ENCODE results near the gene FADS6. TPM values are rescaled to one million over a fixed set of nuclear protein-coding genes. Genes with fewer than 3 reads are reported as not detected.

Gene FADS6
- polyA plus RNA-seq, 1 experiment: not detected

DNA sequence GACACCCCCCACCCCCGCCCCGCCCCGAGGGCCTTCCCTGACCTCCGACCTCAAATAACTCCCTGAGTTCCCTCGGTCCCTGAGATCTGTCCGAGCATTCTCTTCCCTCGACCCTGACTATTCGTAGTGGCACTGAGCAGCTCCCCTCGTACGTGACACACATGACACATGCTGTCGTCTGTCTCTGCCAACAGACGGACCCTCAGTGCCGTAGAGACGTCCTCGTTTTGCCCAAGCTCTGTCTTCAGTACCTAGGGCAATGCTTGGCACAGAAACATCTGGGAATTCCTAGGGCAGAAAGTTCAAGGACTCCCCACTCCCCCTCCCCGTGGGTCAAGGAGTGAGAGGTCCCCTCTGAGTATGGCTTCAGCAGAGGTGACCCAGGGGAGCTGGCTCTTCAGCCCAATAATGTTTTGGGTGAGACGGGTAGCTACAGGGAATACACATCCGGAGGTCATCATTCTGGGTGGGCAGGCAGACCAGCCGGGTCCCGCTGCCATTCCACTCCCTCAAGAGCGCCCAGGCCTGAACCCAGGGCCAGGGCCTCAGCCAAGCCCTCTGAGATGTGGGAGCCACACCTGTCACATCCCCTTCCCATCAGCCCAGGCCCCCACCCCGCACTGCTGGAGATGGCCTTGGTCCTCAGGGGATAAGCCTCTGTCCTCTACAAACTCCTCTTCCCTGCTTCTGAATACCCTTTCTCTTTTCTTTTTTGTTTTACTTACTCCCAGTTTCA, 671 bp upstream of the FADS6 start:
- no peak for DNase-seq (ENCODE audit: low read depth)
- CTCF ChIA-PET: no interaction called here
- Histone ChIP-seq H3K36me3 (ENCODE audit: control insufficient read depth, insufficient read depth, low read length) (no peaks in the 10 kb centered on the region), H3K4me3 (ENCODE audit: low read depth, low read length) (no peak overlapping the region), H3K27me3 (ENCODE audit: control insufficient read depth, insufficient read depth, low read length) (peaks cover 42% of the 10 kb centered on the region)
- POLR2A ChIA-PET: no interaction called here
- TF ChIP-seq, protein P1, sequence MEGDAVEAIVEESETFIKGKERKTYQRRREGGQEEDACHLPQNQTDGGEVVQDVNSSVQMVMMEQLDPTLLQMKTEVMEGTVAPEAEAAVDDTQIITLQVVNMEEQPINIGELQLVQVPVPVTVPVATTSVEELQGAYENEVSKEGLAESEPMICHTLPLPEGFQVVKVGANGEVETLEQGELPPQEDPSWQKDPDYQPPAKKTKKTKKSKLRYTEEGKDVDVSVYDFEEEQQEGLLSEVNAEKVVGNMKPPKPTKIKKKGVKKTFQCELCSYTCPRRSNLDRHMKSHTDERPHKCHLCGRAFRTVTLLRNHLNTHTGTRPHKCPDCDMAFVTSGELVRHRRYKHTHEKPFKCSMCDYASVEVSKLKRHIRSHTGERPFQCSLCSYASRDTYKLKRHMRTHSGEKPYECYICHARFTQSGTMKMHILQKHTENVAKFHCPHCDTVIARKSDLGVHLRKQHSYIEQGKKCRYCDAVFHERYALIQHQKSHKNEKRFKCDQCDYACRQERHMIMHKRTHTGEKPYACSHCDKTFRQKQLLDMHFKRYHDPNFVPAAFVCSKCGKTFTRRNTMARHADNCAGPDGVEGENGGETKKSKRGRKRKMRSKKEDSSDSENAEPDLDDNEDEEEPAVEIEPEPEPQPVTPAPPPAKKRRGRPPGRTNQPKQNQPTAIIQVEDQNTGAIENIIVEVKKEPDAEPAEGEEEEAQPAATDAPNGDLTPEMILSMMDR (IDR thresholded peaks at IDR 0.05; ENCODE audit: insufficient read depth, low read depth, low read length): no peak

DNA sequence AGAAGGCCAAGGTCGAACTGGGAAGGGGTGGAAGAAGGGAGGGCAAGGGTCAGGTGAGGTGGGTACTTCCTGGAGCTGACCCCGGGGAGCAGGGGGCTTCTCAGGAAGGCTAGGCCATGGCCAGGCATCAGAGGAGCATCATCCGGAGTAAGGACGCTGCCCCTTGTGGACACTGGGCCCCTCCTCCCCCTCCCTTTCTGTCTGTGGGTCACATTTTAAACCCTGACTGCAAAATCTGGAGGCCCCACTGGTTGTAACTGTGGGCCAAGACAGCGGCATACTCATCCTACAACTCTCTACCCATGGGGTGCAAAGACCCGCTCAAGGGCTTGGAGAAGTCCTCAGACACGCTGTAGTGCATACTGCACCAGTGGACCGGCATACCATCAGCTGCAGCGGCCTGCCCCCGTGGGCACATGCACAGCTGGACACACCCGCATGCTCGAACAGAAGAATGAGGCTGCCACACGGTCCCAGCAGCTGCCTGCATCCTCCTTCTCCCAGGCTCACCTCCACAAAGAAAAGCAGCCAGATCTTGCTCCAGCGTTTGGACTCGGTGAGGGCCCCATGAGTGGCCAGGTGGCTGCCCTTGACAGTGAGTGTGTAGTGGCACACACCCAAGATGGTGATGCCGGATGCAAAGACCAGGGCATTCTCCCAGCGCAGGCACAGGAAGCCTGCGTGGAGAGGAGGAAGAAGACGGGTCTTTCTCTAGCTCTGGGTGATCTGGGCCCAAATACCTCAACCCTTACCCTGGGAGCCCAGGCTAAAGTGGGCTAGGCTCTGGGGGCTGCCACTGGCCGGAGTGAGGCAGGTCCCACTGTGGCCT, 1.2 kb downstream of the FADS6 start:
- H3K4me3 ChIP-seq (ENCODE audit: low read depth, low read length): no peak overlapping the region
- no peak for DNase-seq (ENCODE audit: low read depth)
- CTCF ChIA-PET: interaction anchor here (0.9 to 1.5 kb wide), 2 partner anchors 12 to 14 kb away, joined by 3 to 5 read pairs; no protein-coding TSS in a partner anchor
- POLR2A ChIA-PET: no interaction called here
- H3K36me3 ChIP-seq (ENCODE audit: control insufficient read depth, insufficient read depth, low read length): no peaks in the 10 kb centered on the region
- H3K27me3 ChIP-seq (ENCODE audit: control insufficient read depth, insufficient read depth, low read length): peaks cover 43% of the 10 kb centered on the region
- TF ChIP-seq, protein P1 (IDR thresholded peaks at IDR 0.05; ENCODE audit: insufficient read depth, low read depth, low read length): no peak

DNA sequence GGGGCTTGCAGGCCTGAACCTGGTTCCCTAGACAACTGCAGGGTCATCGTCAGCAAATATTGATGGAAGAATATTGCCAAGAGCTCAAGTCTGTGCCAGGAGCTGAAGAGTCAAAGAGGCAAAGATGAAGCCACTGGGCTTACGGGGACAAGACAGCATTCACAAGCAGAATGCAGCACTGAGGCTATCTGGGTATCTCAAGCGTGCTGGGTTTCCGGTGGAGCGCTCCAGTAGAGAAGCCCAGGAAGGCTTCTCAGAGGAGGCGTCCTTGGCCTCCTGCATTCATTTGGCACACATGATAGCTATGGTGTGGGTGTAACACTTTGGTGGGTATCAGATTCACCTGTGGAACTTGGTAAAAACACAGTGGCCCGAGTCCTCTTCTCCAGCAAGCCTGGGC, 2.9 kb downstream of the FADS6 start:
- H3K27me3 ChIP-seq (ENCODE audit: control insufficient read depth, insufficient read depth, low read length): peaks cover 38% of the 10 kb centered on the region
- no peak for DNase-seq (ENCODE audit: low read depth)
- POLR2A ChIA-PET: no interaction called here
- CTCF ChIA-PET: interaction anchor here (0.7 to 1.1 kb wide), 3 partner anchors 13 to 29 kb away, joined by 3 read pairs; no protein-coding TSS in a partner anchor
- H3K4me3 ChIP-seq (ENCODE audit: low read depth, low read length): no peak overlapping the region
- TF ChIP-seq, protein P1 (IDR thresholded peaks at IDR 0.05; ENCODE audit: insufficient read depth, low read depth, low read length): no peak
- H3K36me3 ChIP-seq (ENCODE audit: control insufficient read depth, insufficient read depth, low read length): no peaks in the 10 kb centered on the region

DNA sequence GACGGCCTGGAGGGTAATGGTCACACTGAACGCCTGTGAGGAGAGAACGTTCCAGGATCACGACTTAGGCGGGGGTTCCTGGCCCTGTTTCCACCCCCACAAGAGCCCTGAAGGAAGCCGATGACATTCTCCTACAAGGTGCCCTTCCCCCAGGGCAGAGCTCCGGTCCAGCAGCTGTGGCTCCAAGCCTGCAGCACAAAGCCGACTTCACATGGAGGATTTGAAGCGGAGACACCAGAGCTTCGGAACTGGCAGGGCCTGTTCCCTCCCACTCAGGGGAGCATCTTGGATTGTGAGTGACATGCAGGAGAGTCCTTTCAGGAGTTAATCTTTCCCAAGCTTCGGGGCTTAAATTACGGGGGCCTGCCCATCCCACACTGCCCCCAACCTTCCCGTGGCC, 5.0 kb downstream of the FADS6 start:
- CTCF ChIA-PET: interaction anchor here (1.5 kb wide), 1 partner anchor 13 kb away, joined by 4 read pairs; no protein-coding TSS in a partner anchor
- Histone ChIP-seq H3K4me3 (ENCODE audit: low read depth, low read length) (no peak overlapping the region), H3K36me3 (ENCODE audit: control insufficient read depth, insufficient read depth, low read length) (no peaks in the 10 kb centered on the region), H3K27me3 (ENCODE audit: control insufficient read depth, insufficient read depth, low read length) (peaks cover 33% of the 10 kb centered on the region)
- no peak for DNase-seq (ENCODE audit: low read depth)
- POLR2A ChIA-PET: no interaction called here
- TF ChIP-seq, protein P1 (IDR thresholded peaks at IDR 0.05; ENCODE audit: insufficient read depth, low read depth, low read length): no peak

DNA sequence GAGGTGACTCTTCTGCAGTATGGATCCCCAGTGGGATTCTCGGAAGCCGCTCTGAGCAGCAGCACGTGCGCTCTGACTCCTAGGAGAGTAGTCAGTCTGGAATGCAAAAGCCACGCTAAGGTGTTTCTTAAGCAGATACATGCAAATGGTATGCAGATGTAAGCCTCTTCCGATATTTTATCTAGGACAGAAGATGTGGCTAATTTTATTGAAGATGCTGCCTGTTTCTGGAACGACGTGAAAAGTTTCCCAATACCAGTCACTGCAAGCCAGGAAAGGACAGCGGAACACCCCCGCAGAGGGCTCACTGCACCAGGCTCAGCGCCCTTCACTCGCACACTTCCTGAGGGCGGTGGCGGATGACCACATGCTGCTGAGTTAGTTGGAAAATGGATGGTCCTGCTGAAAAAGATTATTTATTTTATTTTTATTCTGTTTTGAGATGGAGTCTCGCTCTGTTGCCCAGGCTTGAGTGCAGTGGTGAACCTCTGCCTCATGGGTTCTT, 10.1 kb downstream of the FADS6 start:
- TF ChIP-seq, protein P1 (IDR thresholded peaks at IDR 0.05; ENCODE audit: insufficient read depth, low read depth, low read length): no peak
- no peak overlapping the region for H3K4me3 ChIP-seq (ENCODE audit: low read depth, low read length)
- CTCF ChIA-PET: interaction anchor here (1.2 kb wide), 1 partner anchor 40 kb away, joined by 3 read pairs; no protein-coding TSS in a partner anchor
- H3K36me3 ChIP-seq (ENCODE audit: control insufficient read depth, insufficient read depth, low read length): no peaks in the 10 kb centered on the region
- POLR2A ChIA-PET: no interaction called here
- DNase-seq (ENCODE audit: low read depth): no peak
- H3K27me3 ChIP-seq (ENCODE audit: control insufficient read depth, insufficient read depth, low read length): peaks cover 18% of the 10 kb centered on the region
